GM23338 (cell line): ENCODE results near the gene PDIA5. TPM values are rescaled to one million over a fixed set of nuclear protein-coding genes. Genes with fewer than 3 reads are reported as not detected.

Experiments used
- ATAC-seq: fragments of 200-7000 bp; cut with Tn5 transposase; 3 replicates; pipeline ENCODE4 v1.9.1; 2020
- DNase-seq: peaks from one replicate; pipeline ENCODE4 v3.0.0-alpha.2; 2015; ENCODE audit warnings: low spot score
- H2AFZ ChIP-seq: fragments of 200-600 bp; sonication (generic); 2 replicates; pipeline ENCODE4 v1.8.0; 2016; ENCODE audit warnings: antibody characterized with exemption, mild to moderate bottlenecking, moderate library complexity
- H3F3A ChIP-seq: fragments of 200-600 bp; sonication (generic); replicated peaks from 2 replicates; pipeline ENCODE4 v1.8.0; 2017; ENCODE audit warnings: antibody characterized with exemption, mixed run types, low read depth
- H3K27ac ChIP-seq: fragments of 200-600 bp; sonication (generic); 2 replicates; pipeline ENCODE4 v1.6.1; 2016; ENCODE audit warnings: low read depth
- H3K27me3 ChIP-seq: fragments of 200-600 bp; sonication (generic); 2 replicates; pipeline ENCODE4 v1.8.0; 2016; ENCODE audit warnings: mild to moderate bottlenecking, mixed run types, moderate library complexity; ENCODE audit not compliant: insufficient read depth
- H3K36me3 ChIP-seq: fragments of 200-600 bp; sonication (generic); 2 replicates; pipeline ENCODE4 v1.8.0; 2016; ENCODE audit warnings: mild to moderate bottlenecking; ENCODE audit not compliant: insufficient read depth
- H3K4me1 ChIP-seq: fragments of 200-600 bp; sonication (generic); 2 replicates; pipeline ENCODE4 v1.8.0; 2016; ENCODE audit warnings: mild to moderate bottlenecking, moderate library complexity; ENCODE audit not compliant: insufficient read depth
- H3K4me2 ChIP-seq: fragments of 200-600 bp; sonication (generic); 2 replicates; pipeline ENCODE4 v1.7.1; 2017; ENCODE audit warnings: mixed run types
- H3K4me3 ChIP-seq: fragments of 200-600 bp; sonication (generic); 2 replicates; pipeline ENCODE4 v1.6.1; 2016; ENCODE audit warnings: mixed run types
- H3K79me2 ChIP-seq: fragments of 200-600 bp; sonication (generic); replicated peaks from 2 replicates; pipeline ENCODE4 v1.8.0; 2017; ENCODE audit warnings: mild to moderate bottlenecking; ENCODE audit not compliant: insufficient read depth
- H3K9me2 ChIP-seq: fragments of 200-600 bp; sonication (generic); 2 replicates; pipeline ENCODE4 v1.8.0; 2017; ENCODE audit not compliant: insufficient read depth
- H4K20me1 ChIP-seq: fragments of 200-600 bp; sonication (generic); replicated peaks from 2 replicates; pipeline ENCODE4 v1.8.0; 2017; ENCODE audit warnings: mild to moderate bottlenecking; ENCODE audit not compliant: insufficient read depth
- H3K27ac Mint-ChIP-seq: 2 replicates; pipeline ENCODE4 v1.8.0; 2020; ENCODE audit warnings: inconsistent platforms, mild to moderate bottlenecking, moderate library complexity, mixed read lengths
- H3K27me3 Mint-ChIP-seq: 3 replicates; pipeline ENCODE4 v1.8.0; 2022; ENCODE audit warnings: low read depth, mild to moderate bottlenecking, moderate library complexity, mixed read lengths, inconsistent platforms; ENCODE audit not compliant: insufficient read depth, poor library complexity
- H3K36me3 Mint-ChIP-seq: 3 replicates; pipeline ENCODE4 v1.8.0; 2021; ENCODE audit warnings: low read depth, mild to moderate bottlenecking, inconsistent platforms, moderate library complexity, mixed read lengths
- H3K4me1 Mint-ChIP-seq: 3 replicates; pipeline ENCODE4 v1.8.0; 2020; ENCODE audit warnings: mild to moderate bottlenecking, inconsistent platforms, mixed read lengths
- H3K4me3 Mint-ChIP-seq: 3 replicates; pipeline ENCODE4 v1.8.0; 2021; ENCODE audit warnings: moderate library complexity, mild to moderate bottlenecking, inconsistent platforms, mixed read lengths
- H3K9me3 Mint-ChIP-seq: 3 replicates; pipeline ENCODE4 v1.8.0; 2020; ENCODE audit warnings: moderate library complexity, mild to moderate bottlenecking, inconsistent platforms, mixed read lengths
- CREB1 ChIP-seq: fragments of 250-450 bp; sonication (Bioruptor Pico); IDR thresholded peaks from 2 replicates; pipeline ENCODE4 v1.5.0; 2020; ENCODE audit warnings: low read depth, mild to moderate bottlenecking, moderate library complexity
- JUNB ChIP-seq: IDR thresholded peaks from one replicate; pipeline ENCODE4 v1.6.1; 2016; ENCODE audit warnings: antibody characterized with exemption; ENCODE audit not compliant: unreplicated experiment
- POLR2AphosphoS5 ChIP-seq: IDR thresholded peaks from 2 replicates; pipeline ENCODE4 v1.6.1; 2016; ENCODE audit warnings: antibody characterized with exemption, low read depth
- STAT1 ChIP-seq: IDR thresholded peaks from one replicate; pipeline ENCODE4 v1.6.1; 2016; ENCODE audit warnings: antibody characterized with exemption; ENCODE audit not compliant: unreplicated experiment
- ZNF331 ChIP-seq: fragments of 250-450 bp; sonication (Bioruptor Pico); IDR thresholded peaks from 2 replicates; pipeline ENCODE4 v1.5.0; 2020; ENCODE audit warnings: low read depth, mild to moderate bottlenecking, moderate library complexity
- polyA plus RNA-seq: library from polyadenylated mRNA; unstranded; fragments of >200 nt; fragmentation: Nextera tagmentation; extraction: Ambion mirVana; gene quantifications from 2 replicates; pipeline ENCODE4 v1.2.1, GENCODE V29; 2016
- total RNA-seq: library from RNA; depleted of rRNA; stranded (reverse); fragments of >200 nt; shearing (Covaris generic); gene quantifications from 2 replicates; pipeline ENCODE4 v1.2.3, GENCODE V29; 2014
- TF ChIP-seq, protein P1 (sequence below): IDR thresholded peaks from one replicate; pipeline ENCODE4 v1.6.1; 2018; ENCODE audit warnings: antibody characterized with exemption; ENCODE audit not compliant: unreplicated experiment
- TF ChIP-seq, protein P2 (sequence below), 2 experiments: fragments of 200-600 bp in 1 of 2; sonication (generic) in 1 of 2; conservative IDR thresholded peaks; 2 replicates each; pipeline versions ENCODE4 v1.5.1 to v1.6.1; 2016 to 2017; ENCODE audit warnings: antibody characterized with exemption in 2 of 2, low read depth in 2 of 2, mild to moderate bottlenecking in 2 of 2, moderate library complexity in 1 of 2
- TF ChIP-seq, protein P3 (sequence below): fragments of 250-450 bp; sonication (Bioruptor Pico); IDR thresholded peaks from 2 replicates; pipeline ENCODE4 v1.5.0; 2020; ENCODE audit warnings: mild to moderate bottlenecking, moderate library complexity

Gene PDIA5
- total and polyA plus RNA-seq, 2 experiments from 2014 or later = 22.9 to 28.1 TPM

DNA sequence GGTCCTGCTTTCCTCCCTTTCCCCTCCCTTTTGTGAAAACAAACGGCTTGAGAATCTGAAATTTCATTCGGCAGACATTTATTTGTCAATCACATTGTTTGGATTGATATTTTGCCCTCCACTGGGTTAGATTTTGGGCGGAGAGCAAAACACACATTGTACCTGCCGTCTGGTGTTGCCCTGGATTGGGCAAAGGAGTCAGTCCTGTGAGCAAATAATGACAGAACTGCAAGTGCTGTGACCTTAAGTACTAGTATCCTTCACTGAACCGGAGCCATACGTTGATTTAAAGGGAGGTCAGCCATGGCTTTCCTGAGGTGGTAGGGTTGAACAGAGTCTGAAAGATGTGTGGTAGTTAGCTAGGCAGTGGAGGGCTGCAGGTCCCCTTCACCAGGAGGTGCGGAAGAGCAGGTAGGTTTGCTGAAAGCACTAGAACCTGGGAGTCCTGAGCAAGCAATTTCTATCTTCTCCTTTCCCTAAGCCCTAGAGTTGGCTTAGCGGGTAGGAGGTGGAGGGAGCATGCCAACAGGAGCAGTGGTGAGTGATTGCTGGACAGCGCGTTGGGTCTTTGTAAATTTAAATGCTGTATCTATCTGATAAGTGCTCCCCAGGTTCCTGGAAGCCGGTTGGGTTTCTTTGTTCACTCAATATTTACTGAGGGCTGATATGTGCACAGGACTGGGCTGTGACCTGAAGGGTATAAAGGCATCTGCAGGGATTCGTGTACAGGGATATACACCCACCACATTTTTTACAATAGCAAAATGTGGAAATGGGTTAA is 2.0 kb downstream of the PDIA5 start (continued):
- TF ChIP-seq, protein P1, sequence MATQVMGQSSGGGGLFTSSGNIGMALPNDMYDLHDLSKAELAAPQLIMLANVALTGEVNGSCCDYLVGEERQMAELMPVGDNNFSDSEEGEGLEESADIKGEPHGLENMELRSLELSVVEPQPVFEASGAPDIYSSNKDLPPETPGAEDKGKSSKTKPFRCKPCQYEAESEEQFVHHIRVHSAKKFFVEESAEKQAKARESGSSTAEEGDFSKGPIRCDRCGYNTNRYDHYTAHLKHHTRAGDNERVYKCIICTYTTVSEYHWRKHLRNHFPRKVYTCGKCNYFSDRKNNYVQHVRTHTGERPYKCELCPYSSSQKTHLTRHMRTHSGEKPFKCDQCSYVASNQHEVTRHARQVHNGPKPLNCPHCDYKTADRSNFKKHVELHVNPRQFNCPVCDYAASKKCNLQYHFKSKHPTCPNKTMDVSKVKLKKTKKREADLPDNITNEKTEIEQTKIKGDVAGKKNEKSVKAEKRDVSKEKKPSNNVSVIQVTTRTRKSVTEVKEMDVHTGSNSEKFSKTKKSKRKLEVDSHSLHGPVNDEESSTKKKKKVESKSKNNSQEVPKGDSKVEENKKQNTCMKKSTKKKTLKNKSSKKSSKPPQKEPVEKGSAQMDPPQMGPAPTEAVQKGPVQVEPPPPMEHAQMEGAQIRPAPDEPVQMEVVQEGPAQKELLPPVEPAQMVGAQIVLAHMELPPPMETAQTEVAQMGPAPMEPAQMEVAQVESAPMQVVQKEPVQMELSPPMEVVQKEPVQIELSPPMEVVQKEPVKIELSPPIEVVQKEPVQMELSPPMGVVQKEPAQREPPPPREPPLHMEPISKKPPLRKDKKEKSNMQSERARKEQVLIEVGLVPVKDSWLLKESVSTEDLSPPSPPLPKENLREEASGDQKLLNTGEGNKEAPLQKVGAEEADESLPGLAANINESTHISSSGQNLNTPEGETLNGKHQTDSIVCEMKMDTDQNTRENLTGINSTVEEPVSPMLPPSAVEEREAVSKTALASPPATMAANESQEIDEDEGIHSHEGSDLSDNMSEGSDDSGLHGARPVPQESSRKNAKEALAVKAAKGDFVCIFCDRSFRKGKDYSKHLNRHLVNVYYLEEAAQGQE = peak; percentile 7
- TF ChIP-seq POLR2AphosphoS5 = no peak
- no peak for TF ChIP-seq CREB1 (CRISPR knock-in tag)

DNA sequence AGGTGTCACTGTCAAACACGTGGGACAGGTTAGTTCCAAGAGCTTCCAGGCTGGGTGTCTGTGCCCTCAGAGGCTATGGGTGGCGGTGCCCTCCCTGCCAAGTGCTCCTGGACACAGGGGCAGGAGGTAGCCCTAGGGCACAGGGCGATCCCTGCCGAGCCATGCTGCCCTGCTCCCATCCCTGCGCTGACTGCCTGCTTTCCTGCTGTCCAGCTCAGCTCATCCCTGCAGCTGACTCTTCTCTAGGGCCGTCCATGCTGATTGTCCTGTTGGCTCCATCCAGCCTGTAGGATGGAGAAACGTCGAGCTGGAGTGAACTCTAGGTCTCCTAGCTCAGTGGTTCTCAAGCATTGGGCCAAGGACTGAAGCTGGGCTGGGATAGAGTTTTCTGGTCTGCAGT is 3.7 kb downstream of the PDIA5 start:
- Histone ChIP-seq H3K4me3 (no peak overlapping the region), H4K20me1 (peaks cover 34% of the 10 kb centered on the region), H3F3A (no peaks in the 10 kb centered on the region), H3K4me2 (0 out of 2 replicates have a peak overlapping the region, but pooled peaks have one; percentile 35), H2AFZ (no peak overlapping the region), H3K9me2 (no peaks in the 10 kb centered on the region), H3K27me3 (peaks cover 12% of the 10 kb centered on the region), H3K4me1 (peaks cover 25% of the 10 kb centered on the region), H3K79me2 (peaks cover 82% of the 10 kb centered on the region), H3K36me3 (no peaks in the 10 kb centered on the region), H3K27ac (no peak overlapping the region)
- Mint-ChIP-seq H3K4me1 (peaks cover 48% of the 10 kb centered on the region), H3K27ac (no peak overlapping the region), H3K27me3 (peaks cover 19% of the 10 kb centered on the region), H3K9me3 (peaks cover 7% of the 10 kb centered on the region; the same call in 2 of the 3 replicates), H3K36me3 (no peaks in the 10 kb centered on the region), H3K4me3 (no peak overlapping the region)
- DNase-seq (no peak), ATAC-seq (no peak)
- TF ChIP-seq, protein P2, sequence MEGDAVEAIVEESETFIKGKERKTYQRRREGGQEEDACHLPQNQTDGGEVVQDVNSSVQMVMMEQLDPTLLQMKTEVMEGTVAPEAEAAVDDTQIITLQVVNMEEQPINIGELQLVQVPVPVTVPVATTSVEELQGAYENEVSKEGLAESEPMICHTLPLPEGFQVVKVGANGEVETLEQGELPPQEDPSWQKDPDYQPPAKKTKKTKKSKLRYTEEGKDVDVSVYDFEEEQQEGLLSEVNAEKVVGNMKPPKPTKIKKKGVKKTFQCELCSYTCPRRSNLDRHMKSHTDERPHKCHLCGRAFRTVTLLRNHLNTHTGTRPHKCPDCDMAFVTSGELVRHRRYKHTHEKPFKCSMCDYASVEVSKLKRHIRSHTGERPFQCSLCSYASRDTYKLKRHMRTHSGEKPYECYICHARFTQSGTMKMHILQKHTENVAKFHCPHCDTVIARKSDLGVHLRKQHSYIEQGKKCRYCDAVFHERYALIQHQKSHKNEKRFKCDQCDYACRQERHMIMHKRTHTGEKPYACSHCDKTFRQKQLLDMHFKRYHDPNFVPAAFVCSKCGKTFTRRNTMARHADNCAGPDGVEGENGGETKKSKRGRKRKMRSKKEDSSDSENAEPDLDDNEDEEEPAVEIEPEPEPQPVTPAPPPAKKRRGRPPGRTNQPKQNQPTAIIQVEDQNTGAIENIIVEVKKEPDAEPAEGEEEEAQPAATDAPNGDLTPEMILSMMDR (conservative IDR thresholded peaks at IDR 0.05; ENCODE audit: low read depth in 2 of 2) = no peak
- TF ChIP-seq ZNF331 (CRISPR knock-in tag) (no peak), STAT1 (no peak), JUNB (no peak), POLR2AphosphoS5 (no peak), CREB1 (CRISPR knock-in tag) (no peak)
- TF ChIP-seq, protein P1 = no peak
- TF ChIP-seq, protein P3, sequence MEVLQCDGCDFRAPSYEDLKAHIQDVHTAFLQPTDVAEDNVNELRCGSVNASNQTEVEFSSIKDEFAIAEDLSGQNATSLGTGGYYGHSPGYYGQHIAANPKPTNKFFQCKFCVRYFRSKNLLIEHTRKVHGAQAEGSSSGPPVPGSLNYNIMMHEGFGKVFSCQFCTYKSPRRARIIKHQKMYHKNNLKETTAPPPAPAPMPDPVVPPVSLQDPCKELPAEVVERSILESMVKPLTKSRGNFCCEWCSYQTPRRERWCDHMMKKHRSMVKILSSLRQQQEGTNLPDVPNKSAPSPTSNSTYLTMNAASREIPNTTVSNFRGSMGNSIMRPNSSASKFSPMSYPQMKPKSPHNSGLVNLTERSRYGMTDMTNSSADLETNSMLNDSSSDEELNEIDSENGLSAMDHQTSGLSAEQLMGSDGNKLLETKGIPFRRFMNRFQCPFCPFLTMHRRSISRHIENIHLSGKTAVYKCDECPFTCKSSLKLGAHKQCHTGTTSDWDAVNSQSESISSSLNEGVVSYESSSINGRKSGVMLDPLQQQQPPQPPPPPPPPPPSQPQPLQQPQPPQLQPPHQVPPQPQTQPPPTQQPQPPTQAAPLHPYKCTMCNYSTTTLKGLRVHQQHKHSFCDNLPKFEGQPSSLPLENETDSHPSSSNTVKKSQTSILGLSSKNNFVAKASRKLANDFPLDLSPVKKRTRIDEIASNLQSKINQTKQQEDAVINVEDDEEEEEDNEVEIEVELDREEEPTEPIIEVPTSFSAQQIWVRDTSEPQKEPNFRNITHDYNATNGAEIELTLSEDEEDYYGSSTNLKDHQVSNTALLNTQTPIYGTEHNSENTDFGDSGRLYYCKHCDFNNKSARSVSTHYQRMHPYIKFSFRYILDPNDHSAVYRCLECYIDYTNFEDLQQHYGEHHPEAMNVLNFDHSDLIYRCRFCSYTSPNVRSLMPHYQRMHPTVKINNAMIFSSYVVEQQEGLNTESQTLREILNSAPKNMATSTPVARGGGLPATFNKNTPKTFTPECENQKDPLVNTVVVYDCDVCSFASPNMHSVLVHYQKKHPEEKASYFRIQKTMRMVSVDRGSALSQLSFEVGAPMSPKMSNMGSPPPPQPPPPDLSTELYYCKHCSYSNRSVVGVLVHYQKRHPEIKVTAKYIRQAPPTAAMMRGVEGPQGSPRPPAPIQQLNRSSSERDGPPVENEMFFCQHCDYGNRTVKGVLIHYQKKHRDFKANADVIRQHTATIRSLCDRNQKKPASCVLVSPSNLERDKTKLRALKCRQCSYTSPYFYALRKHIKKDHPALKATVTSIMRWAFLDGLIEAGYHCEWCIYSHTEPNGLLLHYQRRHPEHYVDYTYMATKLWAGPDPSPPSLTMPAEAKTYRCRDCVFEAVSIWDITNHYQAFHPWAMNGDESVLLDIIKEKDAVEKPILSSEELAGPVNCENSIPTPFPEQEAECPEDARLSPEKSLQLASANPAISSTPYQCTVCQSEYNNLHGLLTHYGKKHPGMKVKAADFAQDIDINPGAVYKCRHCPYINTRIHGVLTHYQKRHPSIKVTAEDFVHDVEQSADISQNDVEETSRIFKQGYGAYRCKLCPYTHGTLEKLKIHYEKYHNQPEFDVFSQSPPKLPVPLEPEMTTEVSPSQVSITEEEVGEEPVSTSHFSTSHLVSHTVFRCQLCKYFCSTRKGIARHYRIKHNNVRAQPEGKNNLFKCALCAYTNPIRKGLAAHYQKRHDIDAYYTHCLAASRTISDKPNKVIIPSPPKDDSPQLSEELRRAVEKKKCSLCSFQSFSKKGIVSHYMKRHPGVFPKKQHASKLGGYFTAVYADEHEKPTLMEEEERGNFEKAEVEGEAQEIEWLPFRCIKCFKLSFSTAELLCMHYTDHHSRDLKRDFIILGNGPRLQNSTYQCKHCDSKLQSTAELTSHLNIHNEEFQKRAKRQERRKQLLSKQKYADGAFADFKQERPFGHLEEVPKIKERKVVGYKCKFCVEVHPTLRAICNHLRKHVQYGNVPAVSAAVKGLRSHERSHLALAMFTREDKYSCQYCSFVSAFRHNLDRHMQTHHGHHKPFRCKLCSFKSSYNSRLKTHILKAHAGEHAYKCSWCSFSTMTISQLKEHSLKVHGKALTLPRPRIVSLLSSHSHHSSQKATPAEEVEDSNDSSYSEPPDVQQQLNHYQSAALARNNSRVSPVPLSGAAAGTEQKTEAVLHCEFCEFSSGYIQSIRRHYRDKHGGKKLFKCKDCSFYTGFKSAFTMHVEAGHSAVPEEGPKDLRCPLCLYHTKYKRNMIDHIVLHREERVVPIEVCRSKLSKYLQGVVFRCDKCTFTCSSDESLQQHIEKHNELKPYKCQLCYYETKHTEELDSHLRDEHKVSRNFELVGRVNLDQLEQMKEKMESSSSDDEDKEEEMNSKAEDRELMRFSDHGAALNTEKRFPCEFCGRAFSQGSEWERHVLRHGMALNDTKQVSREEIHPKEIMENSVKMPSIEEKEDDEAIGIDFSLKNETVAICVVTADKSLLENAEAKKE (CRISPR knock-in tag) = no peak
